Upper lobe of right lung (tissue), 1 donor: ENCODE data around the gene NR4A3. TPM values are rescaled to one million over a fixed set of nuclear protein-coding genes. Genes with fewer than 3 reads are reported as not detected.

Experiments
- ATAC-seq: fragments of 200-7000 bp; cut with Tn5 transposase; one replicate; pipeline ENCODE4 v1.9.1; 2020; ENCODE audit warnings: mild to moderate bottlenecking, moderate library complexity
- DNase-seq: peaks from one replicate; pipeline ENCODE4 v3.0.0-alpha.2; 2020
- H3K27ac ChIP-seq: fragments of 200-600 bp; one replicate; pipeline ENCODE4 v1.8.0; 2022
- H3K27me3 ChIP-seq: fragments of 200-600 bp; one replicate; pipeline ENCODE4 v1.8.0; 2022; ENCODE audit warnings: mild to moderate bottlenecking
- H3K36me3 ChIP-seq: fragments of 200-600 bp; one replicate; pipeline ENCODE4 v1.8.0; 2022
- H3K4me1 ChIP-seq: fragments of 200-600 bp; one replicate; pipeline ENCODE4 v1.8.0; 2022
- H3K4me3 ChIP-seq: fragments of 200-600 bp; one replicate; pipeline ENCODE4 v1.8.0; 2022; ENCODE audit warnings: mild to moderate bottlenecking
- H3K9me3 ChIP-seq: fragments of 200-600 bp; one replicate; pipeline ENCODE4 v1.8.0; 2022
- intact Hi-C: fragments of 100-400 bp; cut with DNase I; formaldehyde crosslinking; loops from one replicate; pipeline ENCODE4 v1.11.0; 2022
- total RNA-seq: library from RNA; stranded (reverse); fragmentation: NEBNext Ultra II Directional; extraction: Animal tissue kit (Norgen Biotek cat#: 25700); gene quantifications from one replicate; pipeline ENCODE4 v1.2.1, GENCODE V29; 2021
- TF ChIP-seq, protein P1 (sequence below): fragments of 200-600 bp; IDR thresholded peaks from one replicate; pipeline ENCODE4 v1.8.0; 2022; ENCODE audit warnings: antibody characterized with exemption
- donor health status: DM: no; HTN: yes; CAD: no; lungs with severe emphysema.

Gene NR4A3
- total RNA-seq, 1 donor from 2014 or later: 3.8 TPM

DNA sequence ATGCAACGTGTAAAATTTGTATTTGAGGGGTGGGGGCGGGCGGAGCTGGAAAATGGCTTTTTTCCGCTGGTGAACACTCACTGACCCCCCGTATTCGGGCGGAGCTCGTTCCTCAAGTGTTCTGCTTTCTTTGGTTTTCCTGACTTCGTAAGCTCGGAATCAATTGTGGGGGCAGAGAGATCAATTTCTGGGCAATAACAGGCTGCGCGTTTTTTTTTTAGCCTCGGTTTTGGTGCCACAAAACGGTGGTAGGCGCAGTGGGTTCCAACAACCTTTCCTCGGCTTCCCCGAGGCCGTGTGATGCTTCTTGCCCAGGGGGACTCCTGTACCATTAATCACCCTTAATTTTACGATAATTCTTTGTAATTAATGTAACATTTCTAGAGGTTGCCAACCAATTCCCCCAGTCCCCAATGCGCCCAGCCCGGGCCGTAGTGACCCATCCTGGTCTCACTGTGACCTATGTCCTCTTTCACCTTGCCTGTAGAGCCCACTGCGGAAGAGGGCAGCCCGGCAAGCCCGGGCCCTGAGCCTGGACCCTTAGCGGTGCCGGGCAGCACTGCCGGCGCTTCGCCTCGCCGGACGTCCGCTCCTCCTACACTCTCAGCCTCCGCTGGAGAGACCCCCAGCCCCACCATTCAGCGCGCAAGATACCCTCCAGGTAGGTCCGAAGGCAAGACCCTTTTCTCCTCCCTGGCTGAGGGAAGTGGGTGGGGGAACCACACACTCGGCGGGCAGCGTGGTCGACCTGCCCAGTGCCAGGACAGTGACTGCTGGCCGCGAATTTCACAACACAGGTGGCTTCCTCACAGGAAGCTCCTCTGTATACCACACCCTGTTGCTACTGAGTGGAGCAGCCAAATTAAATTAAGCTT is 3.7 kb downstream of the NR4A3 start:
- Histone ChIP-seq H3K9me3 (no peaks in the 10 kb centered on the region), H3K36me3 (no peaks in the 10 kb centered on the region), H3K4me3 (peak overlapping the region; percentile 71), H3K27ac (no peak overlapping the region), H3K27me3 (peaks cover 63% of the 10 kb centered on the region), H3K4me1 (peaks cover 31% of the 10 kb centered on the region)
- no peak for ATAC-seq
- DNase-seq: peak; percentile 63
- TF ChIP-seq, protein P1, sequence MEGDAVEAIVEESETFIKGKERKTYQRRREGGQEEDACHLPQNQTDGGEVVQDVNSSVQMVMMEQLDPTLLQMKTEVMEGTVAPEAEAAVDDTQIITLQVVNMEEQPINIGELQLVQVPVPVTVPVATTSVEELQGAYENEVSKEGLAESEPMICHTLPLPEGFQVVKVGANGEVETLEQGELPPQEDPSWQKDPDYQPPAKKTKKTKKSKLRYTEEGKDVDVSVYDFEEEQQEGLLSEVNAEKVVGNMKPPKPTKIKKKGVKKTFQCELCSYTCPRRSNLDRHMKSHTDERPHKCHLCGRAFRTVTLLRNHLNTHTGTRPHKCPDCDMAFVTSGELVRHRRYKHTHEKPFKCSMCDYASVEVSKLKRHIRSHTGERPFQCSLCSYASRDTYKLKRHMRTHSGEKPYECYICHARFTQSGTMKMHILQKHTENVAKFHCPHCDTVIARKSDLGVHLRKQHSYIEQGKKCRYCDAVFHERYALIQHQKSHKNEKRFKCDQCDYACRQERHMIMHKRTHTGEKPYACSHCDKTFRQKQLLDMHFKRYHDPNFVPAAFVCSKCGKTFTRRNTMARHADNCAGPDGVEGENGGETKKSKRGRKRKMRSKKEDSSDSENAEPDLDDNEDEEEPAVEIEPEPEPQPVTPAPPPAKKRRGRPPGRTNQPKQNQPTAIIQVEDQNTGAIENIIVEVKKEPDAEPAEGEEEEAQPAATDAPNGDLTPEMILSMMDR: no peak
- intact Hi-C loops: no loop called here

DNA sequence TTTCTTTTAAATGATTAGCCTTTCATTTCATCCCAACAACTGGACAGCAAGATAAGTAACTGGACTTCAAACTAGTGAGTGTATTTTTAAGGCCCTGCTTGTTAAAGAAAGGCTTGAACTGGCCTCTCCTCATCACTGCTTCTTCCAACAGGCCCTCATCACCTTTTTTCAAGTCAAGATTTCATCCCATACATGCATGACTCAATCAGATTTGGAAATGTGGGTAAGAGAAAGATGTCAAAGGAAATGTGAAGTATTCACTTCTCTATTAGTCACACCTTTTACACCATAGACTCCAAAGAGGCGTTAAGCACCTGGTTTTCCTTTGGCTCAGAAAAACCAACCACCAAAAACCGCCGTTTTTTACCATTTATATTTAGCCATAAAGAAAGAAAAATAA is 4.9 kb downstream of the NR4A3 start:
- Histone ChIP-seq H3K4me3 (no peak overlapping the region), H3K27me3 (peaks cover 71% of the 10 kb centered on the region), H3K27ac (no peak overlapping the region), H3K9me3 (no peaks in the 10 kb centered on the region), H3K36me3 (no peaks in the 10 kb centered on the region), H3K4me1 (peaks cover 31% of the 10 kb centered on the region)
- no peak for ATAC-seq
- intact Hi-C loops: no loop called here
- TF ChIP-seq, protein P1: no peak
- DNase-seq: no peak

DNA sequence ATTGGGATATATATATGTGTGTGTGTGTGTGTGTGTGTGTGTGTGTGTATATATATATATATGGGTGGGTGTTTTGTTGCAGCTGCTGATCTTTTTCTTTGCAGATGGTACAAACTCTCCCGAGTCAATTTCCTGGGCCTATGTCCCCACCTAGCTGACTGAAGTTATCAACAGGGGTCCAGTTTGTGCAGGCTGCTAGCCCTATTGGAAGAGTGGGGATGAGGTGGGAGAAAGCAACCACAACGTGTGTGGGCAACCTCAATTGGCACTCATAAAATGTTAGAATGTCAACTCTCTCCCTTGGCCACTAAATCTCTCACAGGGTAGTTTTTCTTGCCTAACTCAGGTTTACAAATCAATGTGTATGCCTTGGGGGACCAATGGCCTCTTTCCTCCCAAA is 5.6 kb downstream of the NR4A3 start:
- H3K27me3 ChIP-seq: peaks cover 71% of the 10 kb centered on the region
- intact Hi-C loops: no loop called here

DNA sequence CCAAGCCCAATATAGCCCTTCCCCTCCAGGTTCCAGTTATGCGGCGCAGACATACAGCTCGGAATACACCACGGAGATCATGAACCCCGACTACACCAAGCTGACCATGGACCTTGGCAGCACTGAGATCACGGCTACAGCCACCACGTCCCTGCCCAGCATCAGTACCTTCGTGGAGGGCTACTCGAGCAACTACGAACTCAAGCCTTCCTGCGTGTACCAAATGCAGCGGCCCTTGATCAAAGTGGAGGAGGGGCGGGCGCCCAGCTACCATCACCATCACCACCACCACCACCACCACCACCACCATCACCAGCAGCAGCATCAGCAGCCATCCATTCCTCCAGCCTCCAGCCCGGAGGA is 6.3 kb downstream of the NR4A3 start:
- no peaks in the 10 kb centered on the region for H3K9me3 ChIP-seq
- H3K4me1 ChIP-seq: peaks cover 24% of the 10 kb centered on the region
- intact Hi-C loops: no loop called here
- no peak for ATAC-seq
- no peaks in the 10 kb centered on the region for H3K36me3 ChIP-seq
- H3K27me3 ChIP-seq: peaks cover 71% of the 10 kb centered on the region
- H3K4me3 ChIP-seq: no peak overlapping the region
- no peak overlapping the region for H3K27ac ChIP-seq
- TF ChIP-seq, protein P1: no peak
- no peak for DNase-seq

More for the DNA sequence above, 5.6 kb downstream of the NR4A3 start:
- H3K36me3 ChIP-seq: no peaks in the 10 kb centered on the region
- TF ChIP-seq, protein P1: no peak
- ATAC-seq: no peak
- DNase-seq: no peak
- H3K4me1 ChIP-seq: peaks cover 31% of the 10 kb centered on the region
- no peak overlapping the region for H3K27ac ChIP-seq
- H3K4me3 ChIP-seq: no peak overlapping the region
- H3K9me3 ChIP-seq: no peaks in the 10 kb centered on the region

DNA sequence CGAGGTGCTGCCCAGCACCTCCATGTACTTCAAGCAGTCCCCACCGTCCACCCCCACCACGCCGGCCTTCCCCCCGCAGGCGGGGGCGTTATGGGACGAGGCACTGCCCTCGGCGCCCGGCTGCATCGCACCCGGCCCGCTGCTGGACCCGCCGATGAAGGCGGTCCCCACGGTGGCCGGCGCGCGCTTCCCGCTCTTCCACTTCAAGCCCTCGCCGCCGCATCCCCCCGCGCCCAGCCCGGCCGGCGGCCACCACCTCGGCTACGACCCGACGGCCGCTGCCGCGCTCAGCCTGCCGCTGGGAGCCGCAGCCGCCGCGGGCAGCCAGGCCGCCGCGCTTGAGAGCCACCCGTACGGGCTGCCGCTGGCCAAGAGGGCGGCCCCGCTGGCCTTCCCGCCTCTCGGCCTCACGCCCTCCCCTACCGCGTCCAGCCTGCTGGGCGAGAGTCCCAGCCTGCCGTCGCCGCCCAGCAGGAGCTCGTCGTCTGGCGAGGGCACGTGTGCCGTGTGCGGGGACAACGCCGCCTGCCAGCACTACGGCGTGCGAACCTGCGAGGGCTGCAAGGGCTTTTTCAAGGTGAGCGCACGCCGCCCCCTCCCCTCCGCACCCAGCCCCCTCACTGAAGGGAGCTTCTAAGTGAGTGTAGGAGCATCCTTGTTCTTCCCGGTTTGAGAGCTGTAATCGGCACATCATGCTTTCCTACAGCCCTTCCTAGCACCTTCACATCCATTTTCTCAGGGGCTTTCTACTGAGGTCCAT is 6.9 kb downstream of the NR4A3 start:
- H3K4me1 ChIP-seq: peaks cover 21% of the 10 kb centered on the region
- H3K36me3 ChIP-seq: no peaks in the 10 kb centered on the region
- peaks cover 71% of the 10 kb centered on the region for H3K27me3 ChIP-seq
- H3K4me3 ChIP-seq: no peak overlapping the region
- intact Hi-C loops: no loop called here
- TF ChIP-seq, protein P1: no peak
- ATAC-seq (peak; percentile 56), DNase-seq (peak; percentile 65)
- H3K9me3 ChIP-seq: no peaks in the 10 kb centered on the region
- H3K27ac ChIP-seq: no peak overlapping the region
